ENCODE results near the gene CYP46A1. TPM values are rescaled to one million over a fixed set of nuclear protein-coding genes. Genes with fewer than 3 reads are reported as not detected.

The CYP46A1 gene
- total RNA-seq, 1 experiment from 2014 or later = not detected

DNA sequence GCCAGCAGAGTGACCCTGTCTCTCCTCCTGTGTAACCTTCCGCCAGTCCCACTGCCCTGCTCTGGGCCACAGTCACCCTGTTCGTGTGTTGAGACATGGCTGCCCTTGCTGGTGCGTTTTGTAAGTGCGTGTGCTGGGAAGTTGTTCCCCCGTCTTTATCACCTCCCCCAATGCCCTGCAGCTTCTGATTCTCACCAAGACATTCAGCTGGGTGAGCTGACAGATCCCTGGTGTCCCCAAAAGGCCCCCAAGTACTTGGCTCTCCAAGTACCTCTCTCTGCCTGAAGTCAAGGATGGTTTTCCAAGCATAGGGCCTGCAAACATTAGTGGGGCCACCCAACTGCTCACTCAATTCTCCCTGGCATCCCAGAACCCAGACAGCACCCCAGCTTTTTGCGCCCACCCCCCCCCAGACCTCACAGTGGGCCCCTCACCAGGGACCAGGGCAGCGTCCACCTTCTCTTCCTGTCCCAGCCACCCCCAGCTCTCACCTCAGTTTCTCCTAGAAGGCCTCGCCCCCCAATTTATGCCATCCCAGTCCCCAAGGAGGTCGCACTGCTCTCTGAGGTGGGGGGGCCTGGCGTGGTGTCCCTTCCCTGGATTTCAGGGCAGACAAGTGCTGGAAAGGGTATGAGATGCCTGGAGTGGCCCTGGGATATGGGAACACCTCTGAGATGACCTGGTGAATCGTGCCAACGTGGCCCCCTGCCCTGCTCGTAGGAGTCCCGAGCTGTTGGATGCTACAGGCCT, 57.3 kb downstream of the CYP46A1 start:
- DNase-seq (ENCODE audit: low read depth) = no peak

DNA sequence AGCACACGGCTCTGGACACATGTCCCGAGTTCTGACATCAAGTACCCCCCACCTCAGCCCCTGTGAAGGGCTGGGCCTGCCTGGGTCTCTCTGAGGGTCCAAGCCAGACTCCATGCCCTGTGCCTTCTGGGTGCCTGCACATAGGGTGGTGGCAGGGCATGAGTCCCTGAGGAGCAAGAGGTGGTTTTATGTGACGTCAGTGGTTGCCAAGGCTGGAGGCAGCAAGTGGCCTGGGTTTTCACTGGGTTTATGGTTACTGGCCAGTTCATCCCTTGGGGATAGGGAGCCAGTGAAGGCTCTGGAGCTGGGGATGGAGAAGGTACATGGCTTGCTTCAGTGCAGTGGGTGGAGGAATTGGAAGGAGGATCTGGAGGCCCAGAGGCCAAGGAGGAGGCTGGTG, 58.0 kb downstream of the CYP46A1 start:
- DNase-seq (ENCODE audit: low read depth) = no peak

DNA sequence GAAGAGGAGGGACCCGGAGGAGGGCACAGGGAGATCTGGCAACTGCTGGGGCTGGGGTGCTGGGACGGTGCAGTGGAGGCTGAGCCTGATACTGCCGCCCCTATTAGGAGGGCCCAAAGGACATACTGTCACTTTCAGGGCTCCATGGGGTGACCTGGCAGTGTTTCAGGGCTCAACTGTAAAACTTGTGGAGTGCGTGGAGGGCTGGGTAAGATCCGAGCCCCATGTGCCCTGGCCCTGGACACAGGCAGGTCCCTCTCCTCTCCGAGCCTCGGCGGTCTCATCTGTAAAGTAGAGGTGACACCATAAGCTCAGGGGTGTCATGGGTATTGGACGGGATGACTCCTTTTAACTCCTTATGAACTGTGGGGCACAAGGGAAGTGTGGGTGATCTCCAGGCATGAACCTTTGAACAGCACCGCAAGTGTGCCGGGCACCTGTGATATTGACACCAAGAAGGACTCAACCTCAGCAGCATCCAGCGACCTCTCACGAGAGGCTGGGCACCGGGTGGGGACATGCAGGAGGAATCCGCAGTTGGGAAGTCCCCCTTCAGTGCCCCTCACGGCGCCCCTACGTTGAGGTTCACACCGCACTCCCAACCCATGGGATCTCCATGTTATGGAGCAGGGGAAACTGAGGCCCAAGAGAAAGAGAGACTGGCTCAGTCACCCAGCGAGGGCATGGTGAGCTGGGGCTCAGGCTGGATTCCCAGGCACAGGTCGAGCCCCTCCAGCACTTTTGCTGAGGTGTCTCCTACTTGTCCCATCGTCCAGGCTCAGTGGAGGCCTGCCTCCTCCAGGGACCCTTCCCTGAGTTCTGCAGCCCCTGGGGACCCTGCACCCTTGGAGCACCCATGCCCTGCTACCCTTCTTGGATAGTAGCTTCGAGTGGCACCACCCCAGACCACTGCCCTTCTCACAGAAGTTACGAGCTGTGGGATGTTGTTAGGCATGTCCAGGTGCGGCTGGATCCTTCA, 58.7 kb downstream of the CYP46A1 start:
- DNase-seq (ENCODE audit: low read depth) = no peak

DNA sequence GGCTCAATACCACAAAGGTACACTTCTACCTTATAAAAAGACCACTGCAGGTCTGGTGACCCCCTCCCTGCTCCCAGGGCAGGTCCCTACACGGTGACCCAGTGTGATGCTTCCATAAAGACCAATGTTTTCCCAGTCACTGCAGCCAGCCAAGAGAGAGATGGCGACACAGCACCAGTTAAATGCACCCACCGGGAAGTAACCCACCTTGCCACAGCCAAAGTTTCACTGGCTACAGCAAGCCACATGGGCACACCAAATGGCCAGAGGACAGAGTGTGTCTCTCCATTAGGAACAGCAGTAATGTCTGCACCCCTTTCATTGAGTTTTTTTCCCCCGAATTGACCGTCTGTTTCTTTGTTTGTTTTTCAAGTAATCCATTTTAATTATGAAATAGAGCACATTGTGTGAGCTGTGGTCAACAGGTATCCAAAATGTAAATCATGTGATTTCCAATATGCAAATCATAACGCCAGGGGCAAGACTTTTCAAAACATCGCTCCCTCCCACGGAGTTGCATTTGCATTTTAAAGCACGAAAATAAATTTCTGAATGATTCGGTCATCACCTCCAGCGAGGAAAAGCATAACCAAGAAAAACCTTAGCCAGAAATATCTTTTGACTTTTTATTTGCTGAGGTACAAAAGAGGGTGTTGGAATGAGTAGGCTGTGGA, 60.2 kb downstream of the CYP46A1 start:
- DNase-seq (ENCODE audit: low read depth) = no peak

DNA sequence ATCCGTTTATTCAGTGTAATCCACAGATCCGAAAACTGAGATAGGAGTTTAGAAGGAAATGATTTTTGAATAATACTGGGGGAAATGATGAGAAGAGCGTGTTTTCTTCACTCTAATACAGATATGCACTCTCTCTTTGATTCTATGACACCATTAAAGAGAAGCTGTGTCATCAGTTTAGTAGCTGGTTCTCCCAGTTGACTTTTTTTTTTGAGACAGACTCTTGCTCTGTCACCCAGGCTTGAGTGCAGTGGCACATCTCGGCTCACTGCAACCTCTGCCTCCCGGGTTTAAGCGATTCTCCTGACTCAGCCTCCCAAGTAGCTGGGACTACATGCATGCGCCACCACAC, 60.8 kb downstream of the CYP46A1 start:
- no peak for DNase-seq (ENCODE audit: low read depth)

DNA sequence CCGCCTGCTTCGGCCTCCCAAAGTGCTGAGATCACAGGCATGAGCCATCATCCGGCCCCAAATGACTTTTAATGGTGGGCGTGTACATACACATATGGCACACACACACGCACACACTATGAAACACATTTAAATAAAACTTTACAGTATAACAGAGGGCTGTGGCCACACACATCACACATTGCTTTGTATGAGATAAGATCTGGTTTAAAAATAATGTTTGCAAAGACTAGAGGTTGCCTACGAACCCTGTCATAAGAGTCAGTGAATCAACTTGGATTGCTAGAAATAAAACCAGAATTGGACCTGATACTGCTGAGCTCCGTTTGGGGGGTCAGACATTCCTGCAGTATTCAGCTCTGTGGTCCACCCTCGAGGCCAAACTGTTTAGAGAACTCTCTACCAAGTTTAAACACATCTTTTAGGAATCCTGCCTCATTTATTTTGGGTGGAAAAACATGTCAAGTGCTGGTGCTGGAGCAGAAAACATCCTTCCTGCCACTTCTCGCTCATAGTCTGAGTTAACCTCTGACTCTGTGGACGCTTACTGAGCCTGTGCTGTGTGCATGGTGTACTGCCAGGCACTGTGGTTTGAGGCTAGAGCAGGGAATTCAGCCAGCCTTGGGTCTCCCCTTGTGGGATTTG, 61.3 kb downstream of the CYP46A1 start:
- no peak for DNase-seq (ENCODE audit: low read depth)

DNA sequence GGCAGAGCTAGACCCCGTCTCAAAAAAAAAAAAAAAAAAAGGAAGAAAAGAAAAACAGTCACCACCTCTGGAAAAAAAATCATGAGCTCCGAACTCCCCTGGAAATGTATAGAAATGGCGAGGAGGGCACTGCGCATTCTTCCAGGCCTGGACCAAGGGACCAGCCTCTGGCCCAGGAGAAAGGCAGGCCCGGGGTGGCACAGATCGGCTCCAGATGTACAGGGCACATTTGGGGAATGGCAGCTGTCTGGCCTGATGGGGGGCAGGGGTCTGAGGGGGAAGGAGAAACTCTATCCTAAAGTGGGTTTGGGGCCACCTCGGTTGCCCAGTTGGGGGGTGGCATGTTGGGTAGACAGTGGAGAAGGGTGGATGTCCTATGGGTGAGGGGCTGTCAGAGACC, 63.1 kb downstream of the CYP46A1 start:
- no peak for DNase-seq (ENCODE audit: low read depth)

DNA sequence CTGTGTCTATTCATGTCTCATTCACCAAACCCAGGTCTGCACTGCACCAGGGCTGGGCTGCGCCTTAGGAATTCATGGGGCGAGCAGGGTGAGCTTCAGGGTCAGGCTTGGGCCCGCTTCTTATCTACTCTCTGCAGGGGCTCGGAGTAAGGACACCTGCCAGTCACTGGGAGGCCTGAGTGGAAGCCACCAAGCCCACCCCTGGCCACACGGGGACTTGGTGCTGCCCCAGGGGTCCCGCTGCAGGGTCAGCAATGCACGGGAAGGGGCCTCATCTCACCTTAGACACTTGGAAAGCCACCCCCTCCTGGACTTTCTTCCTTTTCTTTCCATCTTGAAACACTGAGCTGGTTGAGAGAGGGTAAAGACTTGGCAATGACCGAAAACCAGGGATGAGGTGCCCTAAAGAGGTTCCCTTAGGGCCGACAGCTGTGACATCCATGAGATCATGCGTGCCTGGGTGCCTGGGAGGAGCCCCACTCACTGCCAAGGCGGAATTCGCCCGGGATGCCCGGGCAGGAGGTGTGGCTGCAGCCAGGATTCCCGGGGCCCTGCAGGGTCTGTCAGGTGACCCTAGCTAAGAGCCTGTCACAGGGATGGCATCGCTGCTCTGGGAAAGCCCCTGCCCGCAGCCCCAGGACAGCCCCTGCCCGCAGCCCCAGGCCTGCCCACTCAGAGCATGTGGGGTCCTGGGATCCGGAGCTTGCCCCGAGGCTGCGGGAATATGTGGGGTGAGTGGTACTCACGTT, 63.7 kb downstream of the CYP46A1 start:
- DNase-seq (ENCODE audit: low read depth) = no peak

DNA sequence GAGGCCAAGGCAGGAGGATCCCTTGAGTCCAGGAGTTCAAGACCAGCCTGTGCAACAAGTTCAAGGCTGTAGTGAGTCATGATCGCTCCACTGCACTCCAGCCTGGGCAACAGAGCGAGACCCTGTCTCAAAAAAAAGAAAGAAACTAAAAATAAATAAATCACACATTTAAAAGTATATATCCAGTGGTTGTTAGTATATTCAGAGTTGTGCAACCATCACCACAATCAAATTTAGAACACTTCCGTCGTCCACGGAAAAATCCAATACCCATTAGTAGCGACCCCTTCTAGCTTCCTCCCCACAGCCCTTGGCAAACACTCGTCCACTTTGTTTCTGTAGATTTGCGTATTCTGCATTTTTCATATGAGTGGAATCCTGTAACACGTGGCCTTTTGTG, 64.4 kb downstream of the CYP46A1 start:
- no peak for DNase-seq (ENCODE audit: low read depth)

DNA sequence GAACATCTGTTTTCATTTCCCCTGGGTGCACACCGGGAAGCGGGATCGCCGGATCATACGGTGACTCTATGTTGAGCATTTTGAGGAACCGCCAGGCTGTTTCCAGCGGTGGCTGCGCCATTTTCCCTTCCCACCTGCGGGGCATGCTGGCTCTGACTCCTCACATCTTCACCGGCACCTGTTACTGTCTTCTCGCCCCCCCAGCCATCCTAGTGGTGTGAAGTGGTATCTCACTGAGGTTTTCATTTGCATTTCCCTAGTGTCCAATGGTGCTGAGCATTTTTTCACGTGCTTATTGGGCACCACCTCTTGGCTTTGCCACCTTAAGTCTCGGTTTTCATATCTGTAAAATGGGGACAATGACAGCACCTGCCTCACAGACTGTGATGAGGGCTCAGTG, 65.0 kb downstream of the CYP46A1 start:
- DNase-seq (ENCODE audit: low read depth) = no peak

DNA sequence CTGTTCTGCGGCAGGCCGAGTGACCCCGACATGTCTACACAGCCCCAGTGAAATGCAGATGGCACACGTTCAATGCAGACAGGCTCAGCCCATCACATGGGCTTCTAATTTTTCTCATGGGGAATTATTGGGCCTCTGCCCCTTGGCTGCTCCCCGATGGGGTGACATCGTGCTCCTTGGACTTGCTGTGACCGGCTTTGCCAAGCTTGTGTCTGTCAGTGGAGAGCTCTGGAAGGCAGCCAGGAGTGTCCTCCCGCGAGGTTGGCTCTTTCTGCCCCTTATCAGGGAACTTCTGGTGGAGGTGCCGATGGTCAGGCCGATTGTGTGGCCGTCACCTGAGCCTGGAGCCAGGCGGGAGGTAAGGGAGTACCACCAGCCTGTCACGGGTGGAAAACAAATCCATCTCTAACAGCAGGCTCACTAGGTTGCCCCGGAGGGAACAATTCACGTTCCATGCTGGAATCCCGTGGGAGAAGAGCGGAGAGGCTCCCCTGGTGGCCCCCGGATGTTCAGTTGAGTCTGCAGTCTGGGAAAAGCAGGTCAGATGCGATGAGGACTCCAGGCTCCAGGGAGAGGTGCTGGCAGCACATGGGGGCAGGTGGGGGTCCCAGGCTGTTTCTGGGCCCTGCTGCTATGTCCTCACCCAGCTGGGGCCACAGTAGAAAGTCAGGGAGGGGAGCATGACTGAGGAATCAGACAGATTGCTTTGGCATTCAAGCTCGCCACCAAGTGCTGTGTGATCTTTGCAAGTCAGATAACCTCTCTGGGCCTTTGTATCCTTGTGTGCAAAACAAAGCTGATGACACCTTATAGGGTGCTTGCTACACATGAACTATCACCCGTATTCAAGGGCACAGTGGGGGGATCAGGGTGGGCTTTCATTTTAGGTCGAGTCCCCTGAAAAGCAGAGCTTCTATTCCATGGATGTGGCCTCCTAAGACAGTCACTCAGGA, 65.9 kb downstream of the CYP46A1 start:
- DNase-seq (ENCODE audit: low read depth) = no peak

DNA sequence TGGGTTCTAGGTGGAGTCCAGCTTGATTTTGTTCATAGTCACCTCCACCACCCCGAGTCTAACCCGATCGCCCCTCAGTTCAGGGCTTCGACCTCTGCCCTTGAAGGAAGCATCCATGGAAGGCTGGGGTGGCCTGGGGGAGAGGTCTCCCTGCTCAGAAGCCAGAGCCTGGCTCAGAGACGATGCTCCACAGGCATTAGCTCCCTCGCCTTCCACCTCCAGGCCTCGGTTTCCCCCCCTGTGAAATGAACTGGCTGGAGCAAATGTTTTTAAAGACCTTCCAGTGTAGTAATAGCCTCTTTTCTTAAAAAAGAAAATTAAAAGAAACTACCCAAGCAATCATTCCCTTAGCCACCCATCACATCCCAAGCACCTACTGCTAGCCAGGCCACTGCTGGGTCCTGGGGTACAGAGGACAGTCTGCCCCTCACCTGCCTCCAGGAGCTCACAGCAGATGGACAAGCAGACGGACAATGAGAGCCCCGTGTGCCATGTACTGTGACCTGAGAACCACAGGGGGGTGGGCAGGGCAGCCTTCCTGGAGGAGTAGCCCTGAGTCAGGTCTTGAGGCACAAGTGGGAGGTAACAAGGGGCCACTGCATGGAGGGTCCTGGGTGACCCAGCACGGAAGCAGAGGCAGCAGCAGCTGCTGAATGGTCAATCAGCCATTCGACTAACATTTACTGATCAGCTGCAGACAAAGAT, 66.8 kb downstream of the CYP46A1 start:
- no peak for DNase-seq (ENCODE audit: low read depth)

DNA sequence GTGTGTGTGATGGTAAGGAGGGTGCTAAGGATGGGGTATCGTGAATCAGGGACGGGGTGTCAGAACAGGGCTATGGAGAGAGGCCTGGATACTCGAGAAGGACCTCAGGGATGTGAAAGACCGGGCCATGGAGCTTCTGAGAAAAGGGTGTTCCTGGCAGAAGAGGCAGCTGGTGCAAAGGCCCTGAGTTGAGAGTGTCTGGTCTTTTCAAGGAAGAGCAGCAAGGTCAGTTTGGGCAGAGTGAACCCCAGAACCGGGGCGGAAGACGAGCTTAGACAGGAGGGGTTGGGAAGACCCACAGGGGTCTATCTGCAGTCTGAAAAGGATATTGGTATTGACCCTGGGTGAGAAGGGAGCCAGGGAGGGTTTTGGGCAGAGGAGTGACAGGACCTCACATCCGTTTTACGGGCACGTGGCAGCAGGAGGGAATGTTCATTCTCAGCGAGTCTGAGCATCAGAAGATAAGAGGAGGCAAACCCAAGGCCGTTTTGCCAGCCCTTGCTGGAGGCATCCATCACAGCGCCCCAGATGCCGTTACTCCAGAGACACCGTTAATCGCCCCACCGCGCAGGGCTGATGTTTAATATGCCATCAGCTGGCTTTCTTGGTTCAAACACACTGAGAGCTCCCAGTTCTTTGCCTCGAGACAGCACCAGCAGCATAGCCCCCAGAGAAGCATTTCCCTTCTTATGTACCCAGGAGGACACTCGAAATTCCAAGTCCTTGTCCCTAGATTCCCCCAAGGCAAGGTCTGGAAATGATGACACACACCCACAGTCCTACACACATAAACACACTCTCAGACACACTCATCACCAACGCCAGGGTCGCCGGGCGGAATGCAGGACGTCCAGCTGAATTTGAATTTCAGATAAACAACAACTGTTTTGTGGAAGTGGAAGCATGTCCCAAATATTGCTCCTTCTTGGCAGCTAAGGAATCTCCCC, 67.7 kb downstream of the CYP46A1 start:
- peak; percentile 36 for DNase-seq (ENCODE audit: low read depth)

DNA sequence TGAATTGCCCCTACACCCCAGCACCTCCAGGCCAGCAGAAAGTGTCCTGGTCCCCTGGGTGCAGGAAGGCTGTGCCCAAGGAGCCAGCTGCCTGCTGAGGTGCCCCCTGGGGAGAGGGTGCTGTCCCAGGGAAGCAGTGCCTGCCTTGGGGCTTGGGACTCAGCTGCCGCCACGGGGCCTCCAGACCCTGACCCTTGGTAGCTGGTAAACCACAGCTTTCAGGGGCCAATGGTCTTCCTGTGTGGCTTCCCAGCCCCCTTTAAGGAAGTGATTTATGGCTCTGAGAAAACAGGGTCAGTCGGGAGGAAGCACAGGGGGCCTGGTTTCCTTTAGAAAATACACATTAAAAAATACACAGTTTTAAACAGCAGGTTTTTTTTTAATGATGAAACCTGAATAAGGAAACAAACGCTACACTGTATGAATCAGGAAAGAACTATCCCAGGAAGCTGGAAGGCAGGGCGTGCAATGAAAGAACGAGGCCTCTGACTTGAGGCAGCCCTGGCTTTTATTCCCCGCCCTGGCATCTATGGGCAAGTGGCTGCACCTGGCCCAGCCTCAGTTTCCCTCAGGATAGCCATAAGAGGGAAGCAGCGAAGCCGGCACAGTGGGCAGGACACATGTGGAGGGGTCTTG, 68.5 kb downstream of the CYP46A1 start:
- DNase-seq (ENCODE audit: low read depth) = peak; percentile 84

DNA sequence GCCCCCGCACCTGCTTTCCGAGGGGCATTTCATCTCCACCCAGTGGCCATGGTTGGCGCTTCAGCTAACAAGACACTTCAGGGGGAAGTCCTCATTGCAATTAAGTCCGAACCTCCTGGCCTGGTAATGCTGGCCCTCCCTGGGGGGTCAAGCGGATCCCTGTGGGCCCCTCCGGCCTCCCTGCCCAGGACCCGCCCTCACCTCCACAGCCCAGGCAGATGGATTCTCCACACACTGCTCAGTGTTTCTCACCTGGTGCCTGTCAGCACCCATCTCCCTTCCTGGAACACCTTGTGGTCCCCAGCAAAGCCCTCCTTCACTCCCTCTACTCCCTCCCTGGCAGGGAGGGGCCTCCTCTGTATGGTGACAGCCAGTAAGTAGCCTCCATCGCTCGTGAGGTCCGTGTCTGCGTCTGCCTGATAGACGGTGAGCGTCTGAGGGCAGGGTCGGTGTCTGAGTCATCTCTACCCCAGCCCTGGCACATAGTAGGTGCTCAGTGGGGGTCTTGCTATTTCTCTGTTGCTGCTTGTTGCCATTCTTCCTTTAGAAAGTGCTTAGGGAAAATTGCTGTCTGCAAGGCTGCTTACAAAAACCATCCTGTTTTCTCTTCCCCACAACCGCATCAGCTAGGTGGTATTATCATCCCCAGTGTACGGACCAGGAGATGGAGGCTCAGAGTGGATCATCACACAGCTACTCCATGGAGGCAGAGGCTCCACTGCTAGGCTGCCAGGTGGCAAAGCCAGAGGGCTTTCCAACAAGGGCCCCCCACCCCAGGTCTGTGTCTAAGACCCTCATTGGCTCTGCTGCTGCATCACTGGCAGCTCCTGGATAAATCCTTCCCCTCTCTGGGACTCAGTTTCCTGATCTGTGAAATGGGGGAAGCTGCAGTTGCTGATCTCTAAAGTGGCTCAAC, 69.4 kb downstream of the CYP46A1 start:
- DNase-seq (ENCODE audit: low read depth) = no peak
